VCaP (cell line): ENCODE data around the gene ELF3.
A peak's percentile ranks its signal among the peaks of the same experiment; 100 is the strongest.
"Not testable (repeated sequence)": the region's sequence is repeated elsewhere in the genome, so short reads cannot be mapped to it uniquely, and the experiment has no call there.

Experiments used
- H3K27ac ChIP-seq: fragments of 450-650 bp; 2 replicates; pipeline ENCODE4 v1.5.1; 2017
- CTCF ChIP-seq: fragments of 450-650 bp; conservative IDR thresholded peaks from 2 replicates; pipeline ENCODE4 v1.5.1; 2017; ENCODE audit warnings: mild to moderate bottlenecking, moderate library complexity

The ELF3 gene

GRCh38 chr1:202038688-202039346, 28.4 kb downstream of the ELF3 start:
- H3K27ac ChIP-seq = no peak overlapping the region; the same call in 1 of the 2 replicates
- TF ChIP-seq CTCF = no peak

- H3K27ac ChIP-seq = peak overlapping the region; percentile 83
- no peak for TF ChIP-seq CTCF
Measured at GRCh38 chr1:202045705-202046104, 35.3 kb downstream of the ELF3 start.

GRCh38 chr1:202046227-202046626, 35.8 kb downstream of the ELF3 start:
- peak overlapping the region; percentile 83 for H3K27ac ChIP-seq
- no peak for TF ChIP-seq CTCF

- peak overlapping the region; percentile 83 for H3K27ac ChIP-seq
- TF ChIP-seq CTCF = no peak
Measured at GRCh38 chr1:202046748-202047708, 36.6 kb downstream of the ELF3 start.

GRCh38 chr1:202047977-202048376, 37.6 kb downstream of the ELF3 start:
- TF ChIP-seq CTCF = no peak
- peak overlapping the region; percentile 83; the same call in 1 of the 2 replicates for H3K27ac ChIP-seq

GRCh38 chr1:202049129-202049528, 38.7 kb downstream of the ELF3 start:
- H3K27ac ChIP-seq = no peak overlapping the region
- TF ChIP-seq CTCF = no peak

GRCh38 chr1:202054094-202054493, 43.7 kb downstream of the ELF3 start:
- H3K27ac ChIP-seq = no peak overlapping the region
- no peak for TF ChIP-seq CTCF

GRCh38 chr1:202054673-202055072, 44.3 kb downstream of the ELF3 start:
- H3K27ac ChIP-seq = not testable (repeated sequence)
